Upper lobe of right lung (tissue), 1 donor: Measurements from ENCODE around the gene ZBTB3. TPM values are rescaled to one million over a fixed set of nuclear protein-coding genes. Genes with fewer than 3 reads are reported as not detected.

Source experiments
- ATAC-seq: fragments of 200-7000 bp; cut with Tn5 transposase; one replicate; pipeline ENCODE4 v1.9.1; 2020; ENCODE audit warnings: mild to moderate bottlenecking, moderate library complexity
- DNase-seq: peaks from one replicate; pipeline ENCODE4 v3.0.0-alpha.2; 2020
- H3K27ac ChIP-seq: fragments of 200-600 bp; one replicate; pipeline ENCODE4 v1.8.0; 2022
- H3K27me3 ChIP-seq: fragments of 200-600 bp; one replicate; pipeline ENCODE4 v1.8.0; 2022; ENCODE audit warnings: mild to moderate bottlenecking
- H3K36me3 ChIP-seq: fragments of 200-600 bp; one replicate; pipeline ENCODE4 v1.8.0; 2022
- H3K4me1 ChIP-seq: fragments of 200-600 bp; one replicate; pipeline ENCODE4 v1.8.0; 2022
- H3K4me3 ChIP-seq: fragments of 200-600 bp; one replicate; pipeline ENCODE4 v1.8.0; 2022; ENCODE audit warnings: mild to moderate bottlenecking
- H3K9me3 ChIP-seq: fragments of 200-600 bp; one replicate; pipeline ENCODE4 v1.8.0; 2022
- CTCF ChIP-seq: fragments of 200-600 bp; IDR thresholded peaks from one replicate; pipeline ENCODE4 v1.8.0; 2022; ENCODE audit warnings: antibody characterized with exemption
- intact Hi-C: fragments of 100-400 bp; cut with DNase I; formaldehyde crosslinking; loops from one replicate; pipeline ENCODE4 v1.11.0; 2022
- total RNA-seq: library from RNA; stranded (reverse); fragmentation: NEBNext Ultra II Directional; extraction: Animal tissue kit (Norgen Biotek cat#: 25700); gene quantifications from one replicate; pipeline ENCODE4 v1.2.1, GENCODE V29; 2021
- donor health status: DM: no; HTN: yes; CAD: no; lungs with severe emphysema.

Gene ZBTB3
- total RNA-seq, 1 donor from 2014 or later: 12.5 TPM

- H3K27me3 ChIP-seq: no peaks in the 10 kb centered on the region
- H3K4me3 ChIP-seq: no peak overlapping the region
- TF ChIP-seq CTCF: no peak
- no peaks in the 10 kb centered on the region for H3K9me3 ChIP-seq
- H3K27ac ChIP-seq: no peak overlapping the region
- H3K4me1 ChIP-seq: peaks cover 1% of the 10 kb centered on the region
- ATAC-seq (no peak), DNase-seq (no peak)
- intact Hi-C loops: no loop called here
- H3K36me3 ChIP-seq: peaks cover 98% of the 10 kb centered on the region
Observed at GRCh38 chr11:62716816-62717215, 37.1 kb downstream of the ZBTB3 start.

GRCh38 chr11:62716206-62716605, 37.8 kb downstream of the ZBTB3 start:
- TF ChIP-seq CTCF: no peak
- Histone ChIP-seq H3K27ac (no peak overlapping the region), H3K36me3 (peaks cover 98% of the 10 kb centered on the region), H3K9me3 (no peaks in the 10 kb centered on the region), H3K4me1 (no peaks in the 10 kb centered on the region), H3K4me3 (no peak overlapping the region), H3K27me3 (no peaks in the 10 kb centered on the region)
- ATAC-seq: no peak
- no peak for DNase-seq
- intact Hi-C loops: no loop called here

- ATAC-seq: no peak
- DNase-seq: no peak
- Histone ChIP-seq H3K27me3 (no peaks in the 10 kb centered on the region), H3K27ac (no peak overlapping the region), H3K4me1 (peaks cover 3% of the 10 kb centered on the region), H3K4me3 (no peak overlapping the region), H3K36me3 (peaks cover 98% of the 10 kb centered on the region), H3K9me3 (no peaks in the 10 kb centered on the region)
- intact Hi-C loops: no loop called here
- TF ChIP-seq CTCF: no peak
Observed at GRCh38 chr11:62715150-62716130, 38.5 kb downstream of the ZBTB3 start.

- ATAC-seq: peak; percentile 56
- H3K4me3 ChIP-seq: no peak overlapping the region
- H3K27me3 ChIP-seq: no peaks in the 10 kb centered on the region
- intact Hi-C loops: no loop called here
- no peak for TF ChIP-seq CTCF
- no peaks in the 10 kb centered on the region for H3K9me3 ChIP-seq
- no peak for DNase-seq
- H3K4me1 ChIP-seq: peaks cover 16% of the 10 kb centered on the region
- H3K36me3 ChIP-seq: peaks cover 78% of the 10 kb centered on the region
- peak overlapping the region; percentile 32 for H3K27ac ChIP-seq
Observed at GRCh38 chr11:62713343-62713742, 40.6 kb downstream of the ZBTB3 start.

- TF ChIP-seq CTCF: no peak
- Histone ChIP-seq H3K27ac (peak overlapping the region; percentile 5), H3K4me3 (no peak overlapping the region), H3K36me3 (peaks cover 74% of the 10 kb centered on the region), H3K4me1 (peaks cover 19% of the 10 kb centered on the region), H3K9me3 (no peaks in the 10 kb centered on the region), H3K27me3 (no peaks in the 10 kb centered on the region)
- DNase-seq (no peak), ATAC-seq (no peak)
- intact Hi-C loops: no loop called here
Observed at GRCh38 chr11:62712861-62713260, 41.1 kb downstream of the ZBTB3 start.
